GM19372 (cell line): ENCODE measurements around the gene TECRL.

ENCODE experiments used
- ATAC-seq: cut with Tn5 transposase; IDR thresholded peaks from one replicate; pipeline ENCODE4 v1.9.1; 2021; ENCODE audit warnings: mild to moderate bottlenecking, low read depth, moderate library complexity; ENCODE audit not compliant: unreplicated experiment

Gene TECRL, protein sequence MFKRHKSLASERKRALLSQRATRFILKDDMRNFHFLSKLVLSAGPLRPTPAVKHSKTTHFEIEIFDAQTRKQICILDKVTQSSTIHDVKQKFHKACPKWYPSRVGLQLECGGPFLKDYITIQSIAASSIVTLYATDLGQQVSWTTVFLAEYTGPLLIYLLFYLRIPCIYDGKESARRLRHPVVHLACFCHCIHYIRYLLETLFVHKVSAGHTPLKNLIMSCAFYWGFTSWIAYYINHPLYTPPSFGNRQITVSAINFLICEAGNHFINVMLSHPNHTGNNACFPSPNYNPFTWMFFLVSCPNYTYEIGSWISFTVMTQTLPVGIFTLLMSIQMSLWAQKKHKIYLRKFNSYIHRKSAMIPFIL

DNA sequence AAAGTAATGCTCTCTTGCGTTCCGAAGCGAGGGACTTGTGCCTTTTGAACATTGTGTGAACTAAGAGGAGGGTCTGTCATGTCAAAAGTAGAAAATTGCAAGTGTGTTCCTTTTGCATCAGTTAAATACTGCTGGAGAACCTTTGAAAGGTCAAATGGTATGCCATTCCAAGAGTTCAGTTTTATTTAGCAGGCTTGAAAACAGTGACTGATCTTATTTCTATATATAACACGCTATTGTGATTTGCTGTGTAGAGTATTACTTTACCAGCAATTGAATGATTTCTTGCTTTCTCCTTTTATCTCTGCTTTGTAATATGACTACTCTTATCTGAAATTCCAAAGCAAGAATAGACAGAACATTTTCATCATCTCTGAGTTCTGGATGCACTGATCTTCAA is at the start of gene TECRL:
TSS of gene TECRL (minus strand) at position 151 of the 400 bp plus-strand sequence. CDS start at position 52, 99 bp downstream.
- no peak for ATAC-seq

GRCh38 chr4:64432674-64433073 is 23.4 kb upstream of the TECRL start:
- no peak for ATAC-seq

- ATAC-seq: no peak
These were observed 21.7 kb upstream of the TECRL start for GRCh38 chr4:64430933-64431332.

DNA sequence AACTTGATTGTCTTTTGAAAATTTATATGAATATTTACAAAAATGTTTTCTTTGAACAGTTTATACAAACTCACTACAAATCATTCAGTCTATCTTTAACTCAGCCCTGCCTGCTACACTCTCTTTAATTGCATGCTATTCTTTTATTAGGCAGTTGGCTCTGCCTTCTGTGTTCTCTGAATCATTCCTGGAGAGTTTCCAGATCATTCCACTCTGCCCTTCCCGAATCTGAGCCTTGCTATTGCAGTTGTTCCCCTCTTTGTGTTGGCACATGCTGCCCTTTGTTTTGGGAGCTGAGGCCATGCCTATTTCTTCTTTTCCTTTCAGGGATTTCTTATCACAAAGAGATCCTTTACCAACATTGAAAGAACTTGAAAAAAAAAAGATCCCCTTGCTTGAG is 8.7 kb upstream of the TECRL start:
- ATAC-seq: no peak

GRCh38 chr4:64407000-64407399 is 2.2 kb downstream of the TECRL start:
- no peak for ATAC-seq

GRCh38 chr4:64405761-64406160 is 3.5 kb downstream of the TECRL start:
- ATAC-seq: no peak

DNA sequence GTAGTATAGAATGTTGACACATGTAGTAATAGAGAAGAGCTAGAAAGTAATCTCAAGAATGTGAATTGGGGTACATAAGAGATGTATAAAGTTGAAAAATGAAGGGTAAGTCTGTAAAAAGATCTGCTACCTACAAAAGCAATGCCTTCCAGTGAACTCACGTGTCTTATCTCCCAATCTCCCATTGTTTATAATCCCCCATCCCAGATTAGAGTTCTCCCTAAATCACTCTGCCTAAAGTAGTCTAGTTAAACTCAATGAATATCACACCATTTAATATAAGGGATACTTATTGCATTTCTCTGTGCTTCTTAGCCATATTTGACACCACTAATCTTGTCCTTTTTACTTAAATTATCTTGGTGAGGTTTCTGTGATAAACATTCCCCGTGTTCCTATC is 6.6 kb downstream of the TECRL start:
- ATAC-seq: no peak

GRCh38 chr4:64399313-64400109 is 9.7 kb downstream of the TECRL start:
- no peak for ATAC-seq

DNA sequence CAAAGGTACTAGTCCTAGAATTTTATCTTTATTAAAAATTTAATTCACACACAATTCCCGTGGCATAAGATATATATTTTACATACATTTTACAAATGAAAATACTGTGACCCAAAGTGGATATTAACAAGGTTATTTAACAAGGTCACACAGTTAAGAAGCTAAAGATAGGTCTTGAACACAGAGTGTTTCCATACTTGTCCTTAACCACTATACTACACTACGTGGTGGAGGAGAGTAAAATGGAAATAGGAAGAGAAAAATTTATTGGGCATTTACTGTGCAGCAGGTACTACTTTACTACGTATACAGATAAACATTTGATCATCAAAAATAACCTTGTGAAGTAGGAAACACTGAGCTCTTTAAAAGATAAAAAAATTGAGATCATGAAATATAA is 14.8 kb downstream of the TECRL start:
- ATAC-seq: no peak

GRCh38 chr4:64388252-64388651 is 21.0 kb downstream of the TECRL start:
- no peak for ATAC-seq

DNA sequence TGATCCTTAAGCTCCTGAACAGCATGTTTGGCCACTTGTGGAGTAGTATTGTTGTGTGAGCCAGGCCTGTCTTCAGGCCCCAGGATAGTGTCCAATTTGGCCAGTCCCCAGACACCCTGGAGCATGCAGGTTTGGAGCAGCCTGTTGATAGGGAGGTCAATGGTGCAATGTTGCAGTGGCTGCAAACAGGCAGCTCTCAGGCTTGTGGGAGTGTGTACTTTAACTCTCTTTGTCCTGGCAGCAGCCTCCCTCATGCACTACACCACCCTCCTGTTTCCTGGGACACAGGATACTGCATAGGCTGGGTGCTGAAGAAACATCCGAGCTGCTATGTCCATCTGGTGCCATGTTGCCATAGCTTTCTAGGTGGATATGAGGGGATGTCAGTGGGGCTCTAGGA is 24.0 kb downstream of the TECRL start:
- no peak for ATAC-seq

DNA sequence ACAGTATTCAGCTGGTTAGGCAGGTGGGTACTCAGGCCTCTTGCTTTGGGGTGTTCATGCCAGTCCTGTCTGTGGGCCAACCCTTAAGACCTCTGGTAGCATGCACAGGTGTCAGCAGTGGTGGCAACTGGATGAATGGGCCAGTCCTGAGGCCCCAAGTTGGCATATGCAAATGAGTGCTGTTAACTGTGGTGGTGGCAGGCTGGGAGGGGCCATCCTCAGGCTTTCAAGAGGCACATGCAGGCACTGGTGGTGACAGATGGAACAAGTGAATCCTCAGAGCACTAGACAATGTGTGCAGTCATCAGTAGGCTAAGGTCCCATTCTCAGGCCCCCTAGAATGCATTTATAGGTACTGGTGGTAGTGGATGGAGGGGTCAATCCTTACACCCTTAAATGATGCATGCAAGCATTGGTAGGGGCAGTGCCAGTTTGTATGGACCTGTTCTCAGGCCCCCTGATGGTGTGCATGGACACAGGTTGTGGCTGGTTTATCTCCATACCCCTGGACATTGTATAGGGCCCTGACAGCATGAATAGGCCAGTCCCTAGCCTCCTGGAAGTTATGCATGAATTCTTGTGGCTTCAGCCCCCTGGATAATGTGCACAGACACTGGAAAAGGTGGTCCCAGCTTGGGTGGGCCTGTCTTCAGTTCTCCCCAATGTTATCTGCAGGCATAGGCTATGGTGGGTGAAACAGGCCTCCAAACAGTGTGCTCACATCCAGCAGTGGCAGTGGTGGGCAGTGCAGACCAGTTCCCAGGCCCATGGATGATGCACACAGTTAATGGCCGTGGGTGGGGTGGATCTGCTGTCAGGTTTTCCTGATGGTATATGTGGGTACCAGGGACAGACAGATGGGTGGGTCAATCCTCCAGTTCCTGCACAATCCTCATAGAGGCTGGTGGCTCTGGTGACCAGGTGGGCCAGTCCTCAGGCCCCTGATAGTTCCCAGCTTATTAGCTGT is 24.7 kb downstream of the TECRL start:
- no peak for ATAC-seq

DNA sequence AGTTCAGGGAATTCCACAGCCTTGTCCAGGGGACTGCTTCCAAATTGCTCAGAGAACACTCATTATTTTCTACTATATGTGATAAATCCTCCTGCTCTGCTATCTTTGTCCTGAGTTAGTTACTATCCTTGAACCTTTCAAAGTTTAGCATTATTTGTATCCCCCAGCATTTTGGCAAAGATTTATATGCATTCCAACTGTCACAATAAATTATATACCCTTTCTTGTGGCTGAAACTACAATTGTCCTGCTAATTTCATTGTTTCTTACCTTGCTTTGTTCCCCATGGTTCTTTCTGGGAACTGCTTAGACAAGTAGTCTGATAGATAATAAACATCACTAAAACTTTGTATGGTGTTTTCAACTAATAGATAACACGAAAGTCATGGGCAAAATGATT is 40.5 kb downstream of the TECRL start:
- no peak for ATAC-seq

DNA sequence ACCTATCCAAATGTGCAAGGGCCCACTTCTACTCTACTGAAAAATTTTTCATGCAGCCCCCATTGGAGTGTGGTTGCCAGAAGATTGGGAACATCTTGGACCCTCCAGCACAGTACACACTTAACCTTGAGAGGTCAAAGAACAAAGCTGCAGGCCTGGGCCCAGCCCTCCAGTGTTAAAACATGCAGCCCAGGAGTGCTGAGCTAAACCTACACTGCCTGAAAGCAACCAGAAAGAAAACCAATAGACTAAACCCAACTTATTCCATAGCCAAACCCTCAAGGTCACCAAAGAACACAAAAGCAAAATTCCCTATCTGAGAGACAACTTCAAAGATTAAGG is 47.9 kb downstream of the TECRL start:
- ATAC-seq: no peak

- no peak for ATAC-seq
These were observed 48.4 kb downstream of the TECRL start for GRCh38 chr4:64360664-64361398.

GRCh38 chr4:64359489-64359888 is 49.8 kb downstream of the TECRL start:
- ATAC-seq: no peak

DNA sequence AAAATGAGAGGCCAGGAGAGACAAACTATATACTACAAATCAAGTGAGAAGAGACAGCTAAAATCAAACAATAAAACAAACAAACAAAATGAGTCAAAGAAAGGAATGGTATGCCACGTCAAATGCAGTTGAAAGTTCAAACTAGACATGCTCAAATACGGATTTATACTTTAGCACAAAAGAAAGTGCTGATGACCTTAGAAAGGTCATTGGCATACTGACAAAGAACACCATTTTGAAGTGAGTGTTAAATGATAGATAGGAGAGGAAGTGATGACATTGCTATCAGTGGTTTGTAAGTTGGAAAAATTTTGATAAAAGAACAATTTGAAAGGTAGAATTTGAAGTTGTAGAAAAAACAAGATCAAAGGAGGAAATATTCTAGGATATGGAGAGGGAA is 55.3 kb downstream of the TECRL start:
- ATAC-seq: no peak

DNA sequence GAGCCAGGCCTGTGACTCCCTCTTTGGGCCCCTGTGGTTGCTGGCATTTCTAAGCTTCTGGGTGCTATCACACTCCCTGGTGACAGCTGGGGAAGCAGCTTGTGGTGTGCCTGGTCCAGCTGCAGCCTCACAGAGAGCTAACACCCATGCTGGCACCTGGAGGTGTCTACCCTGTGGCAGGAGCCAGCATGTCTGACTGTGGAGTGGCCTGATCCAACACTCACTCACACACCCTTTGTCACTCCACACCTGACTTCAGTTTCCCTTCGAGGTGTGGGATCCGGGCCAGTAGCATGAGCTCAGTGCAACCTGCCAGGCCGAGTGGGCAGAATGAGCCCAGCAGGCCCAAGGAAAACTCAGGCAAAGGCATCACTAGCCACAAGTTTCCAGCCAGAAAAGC is 67.5 kb downstream of the TECRL start:
- ATAC-seq: no peak

GRCh38 chr4:64340218-64341110 is 68.8 kb downstream of the TECRL start:
- no peak for ATAC-seq
